HepG2 (cell line): Measurements from ENCODE around the gene ZFHX3. TPM values are rescaled to one million over a fixed set of nuclear protein-coding genes. Genes with fewer than 3 reads are reported as not detected.

Experiments
- HDAC1 ChIP-seq: sonication (generic); formaldehyde crosslinking; IDR thresholded peaks from 2 replicates; pipeline ENCODE4 v1.5.1; 2020; ENCODE audit warnings: mild to moderate bottlenecking, missing genetic modification reagents
- MIER2 ChIP-seq: IDR thresholded peaks from 2 replicates; pipeline ENCODE4 v1.6.1; 2016; ENCODE audit warnings: missing biosample characterization, missing genetic modification reagents
- NCOA1 ChIP-seq: sonication (generic); formaldehyde crosslinking; IDR thresholded peaks from 2 replicates; pipeline ENCODE4 v1.9.0; 2021; ENCODE audit warnings: missing genetic modification reagents
- ZNF326 ChIP-seq: sonication (generic); formaldehyde crosslinking; IDR thresholded peaks from 2 replicates; pipeline ENCODE4 v1.4.0; 2020; ENCODE audit warnings: missing genetic modification reagents, borderline replicate concordance
- ZNF720 ChIP-seq: sonication (generic); formaldehyde crosslinking; IDR thresholded peaks from 2 replicates; pipeline ENCODE4 v1.4.0; 2020; ENCODE audit warnings: missing genetic modification reagents
- polyA plus RNA-seq, 8 experiments: library from polyadenylated mRNA; depleted of rRNA in 3 of 8; stranded (reverse) in 7 of 8; unstranded in 1 of 8; fragments of >200 nt; fragmentation: Illumina TruSeq in 4 of 8; extraction: Trizol in 4 of 8; gene quantifications; 2 replicates each; pipeline versions ENCODE4 v1.2.1 to v1.2.3, GENCODE V29; 2011 to 2016; ENCODE audit warnings: low read depth in 4 of 8, missing spikeins in 1 of 8, mixed read lengths in 1 of 8; ENCODE audit not compliant: insufficient read depth in 1 of 8
- total RNA-seq, 5 experiments: library from RNA; depleted of rRNA; stranded (reverse); fragments of >200 nt; fragmentation: Illumina TruSeq; extraction: Trizol; gene quantifications; 2 replicates each; pipeline ENCODE4 v1.2.3, GENCODE V29; 2016; ENCODE audit warnings: low read depth in 1 of 5
- TF ChIP-seq, protein P1 (sequence below): sonication (generic); formaldehyde crosslinking; IDR thresholded peaks from 2 replicates; pipeline ENCODE4 v1.4.0; 2020; ENCODE audit warnings: missing genetic modification reagents
- TF ChIP-seq, protein P2 (sequence below): sonication (generic); formaldehyde crosslinking; IDR thresholded peaks from 2 replicates; pipeline ENCODE4 v1.5.0; 2020; ENCODE audit warnings: mild to moderate bottlenecking, missing genetic modification reagents
- TF ChIP-seq, protein P3 (sequence below): sonication (generic); formaldehyde crosslinking; IDR thresholded peaks from 2 replicates; pipeline ENCODE4; 2020; ENCODE audit warnings: missing genetic modification reagents, mild to moderate bottlenecking, borderline replicate concordance
- TF ChIP-seq, protein P4 (sequence below): sonication (generic); formaldehyde crosslinking; IDR thresholded peaks from 2 replicates; pipeline ENCODE4 v1.8.1; 2023; ENCODE audit warnings: missing genetic modification reagents, inconsistent platforms, borderline replicate concordance
- TF ChIP-seq, protein P5 (sequence below): sonication (generic); formaldehyde crosslinking; IDR thresholded peaks from 2 replicates; pipeline ENCODE4 v1.4.0; 2020; ENCODE audit warnings: missing genetic modification reagents

The ZFHX3 gene
- total and polyA plus RNA-seq, 2 of the 13 experiments (the other 11 are each of a cell fraction or from before 2014, with no cell fraction given) = 5.0 to 6.0 TPM

DNA sequence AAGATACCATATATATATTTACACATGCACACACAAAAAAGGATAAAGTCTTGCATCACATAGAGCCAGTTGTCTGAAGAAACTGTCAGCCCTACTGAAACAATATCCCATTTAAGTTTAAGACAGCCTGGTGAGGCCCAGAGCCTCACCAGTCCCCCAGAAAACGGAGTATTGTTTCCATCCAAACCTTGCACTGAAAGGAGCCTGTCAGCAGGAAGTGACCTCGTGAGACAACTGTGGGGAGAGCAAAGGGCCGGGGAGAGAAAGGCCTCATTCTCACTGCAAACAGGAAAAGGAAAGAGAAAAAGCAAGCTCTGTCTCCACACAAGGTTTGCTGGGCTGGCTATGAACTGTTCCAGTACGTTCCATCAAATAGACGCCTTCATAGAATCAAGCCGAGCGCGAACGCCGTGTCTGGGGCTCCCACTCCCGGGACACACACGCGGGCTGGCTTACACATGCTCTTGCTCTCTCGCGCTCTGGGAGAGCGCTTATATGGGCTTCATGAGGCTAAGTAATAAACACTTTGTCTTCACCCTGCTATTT lies 44.4 kb upstream of the ZFHX3 start (continued):
- TF ChIP-seq, protein P1, sequence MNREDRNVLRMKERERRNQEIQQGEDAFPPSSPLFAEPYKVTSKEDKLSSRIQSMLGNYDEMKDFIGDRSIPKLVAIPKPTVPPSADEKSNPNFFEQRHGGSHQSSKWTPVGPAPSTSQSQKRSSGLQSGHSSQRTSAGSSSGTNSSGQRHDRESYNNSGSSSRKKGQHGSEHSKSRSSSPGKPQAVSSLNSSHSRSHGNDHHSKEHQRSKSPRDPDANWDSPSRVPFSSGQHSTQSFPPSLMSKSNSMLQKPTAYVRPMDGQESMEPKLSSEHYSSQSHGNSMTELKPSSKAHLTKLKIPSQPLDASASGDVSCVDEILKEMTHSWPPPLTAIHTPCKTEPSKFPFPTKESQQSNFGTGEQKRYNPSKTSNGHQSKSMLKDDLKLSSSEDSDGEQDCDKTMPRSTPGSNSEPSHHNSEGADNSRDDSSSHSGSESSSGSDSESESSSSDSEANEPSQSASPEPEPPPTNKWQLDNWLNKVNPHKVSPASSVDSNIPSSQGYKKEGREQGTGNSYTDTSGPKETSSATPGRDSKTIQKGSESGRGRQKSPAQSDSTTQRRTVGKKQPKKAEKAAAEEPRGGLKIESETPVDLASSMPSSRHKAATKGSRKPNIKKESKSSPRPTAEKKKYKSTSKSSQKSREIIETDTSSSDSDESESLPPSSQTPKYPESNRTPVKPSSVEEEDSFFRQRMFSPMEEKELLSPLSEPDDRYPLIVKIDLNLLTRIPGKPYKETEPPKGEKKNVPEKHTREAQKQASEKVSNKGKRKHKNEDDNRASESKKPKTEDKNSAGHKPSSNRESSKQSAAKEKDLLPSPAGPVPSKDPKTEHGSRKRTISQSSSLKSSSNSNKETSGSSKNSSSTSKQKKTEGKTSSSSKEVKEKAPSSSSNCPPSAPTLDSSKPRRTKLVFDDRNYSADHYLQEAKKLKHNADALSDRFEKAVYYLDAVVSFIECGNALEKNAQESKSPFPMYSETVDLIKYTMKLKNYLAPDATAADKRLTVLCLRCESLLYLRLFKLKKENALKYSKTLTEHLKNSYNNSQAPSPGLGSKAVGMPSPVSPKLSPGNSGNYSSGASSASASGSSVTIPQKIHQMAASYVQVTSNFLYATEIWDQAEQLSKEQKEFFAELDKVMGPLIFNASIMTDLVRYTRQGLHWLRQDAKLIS (CRISPR knock-in tag) = no peak
- TF ChIP-seq, protein P2, sequence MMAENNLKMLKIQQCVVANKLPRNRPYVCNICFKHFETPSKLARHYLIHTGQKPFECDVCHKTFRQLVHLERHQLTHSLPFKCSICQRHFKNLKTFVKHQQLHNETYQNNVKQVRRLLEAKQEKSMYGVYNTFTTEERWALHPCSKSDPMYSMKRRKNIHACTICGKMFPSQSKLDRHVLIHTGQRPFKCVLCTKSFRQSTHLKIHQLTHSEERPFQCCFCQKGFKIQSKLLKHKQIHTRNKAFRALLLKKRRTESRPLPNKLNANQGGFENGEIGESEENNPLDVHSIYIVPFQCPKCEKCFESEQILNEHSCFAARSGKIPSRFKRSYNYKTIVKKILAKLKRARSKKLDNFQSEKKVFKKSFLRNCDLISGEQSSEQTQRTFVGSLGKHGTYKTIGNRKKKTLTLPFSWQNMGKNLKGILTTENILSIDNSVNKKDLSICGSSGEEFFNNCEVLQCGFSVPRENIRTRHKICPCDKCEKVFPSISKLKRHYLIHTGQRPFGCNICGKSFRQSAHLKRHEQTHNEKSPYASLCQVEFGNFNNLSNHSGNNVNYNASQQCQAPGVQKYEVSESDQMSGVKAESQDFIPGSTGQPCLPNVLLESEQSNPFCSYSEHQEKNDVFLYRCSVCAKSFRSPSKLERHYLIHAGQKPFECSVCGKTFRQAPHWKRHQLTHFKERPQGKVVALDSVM (CRISPR knock-in tag) = no peak
- no peak for TF ChIP-seq HDAC1
- no peak for TF ChIP-seq NCOA1 (CRISPR knock-in tag)
- TF ChIP-seq ZNF326 = no peak
- TF ChIP-seq, protein P3, sequence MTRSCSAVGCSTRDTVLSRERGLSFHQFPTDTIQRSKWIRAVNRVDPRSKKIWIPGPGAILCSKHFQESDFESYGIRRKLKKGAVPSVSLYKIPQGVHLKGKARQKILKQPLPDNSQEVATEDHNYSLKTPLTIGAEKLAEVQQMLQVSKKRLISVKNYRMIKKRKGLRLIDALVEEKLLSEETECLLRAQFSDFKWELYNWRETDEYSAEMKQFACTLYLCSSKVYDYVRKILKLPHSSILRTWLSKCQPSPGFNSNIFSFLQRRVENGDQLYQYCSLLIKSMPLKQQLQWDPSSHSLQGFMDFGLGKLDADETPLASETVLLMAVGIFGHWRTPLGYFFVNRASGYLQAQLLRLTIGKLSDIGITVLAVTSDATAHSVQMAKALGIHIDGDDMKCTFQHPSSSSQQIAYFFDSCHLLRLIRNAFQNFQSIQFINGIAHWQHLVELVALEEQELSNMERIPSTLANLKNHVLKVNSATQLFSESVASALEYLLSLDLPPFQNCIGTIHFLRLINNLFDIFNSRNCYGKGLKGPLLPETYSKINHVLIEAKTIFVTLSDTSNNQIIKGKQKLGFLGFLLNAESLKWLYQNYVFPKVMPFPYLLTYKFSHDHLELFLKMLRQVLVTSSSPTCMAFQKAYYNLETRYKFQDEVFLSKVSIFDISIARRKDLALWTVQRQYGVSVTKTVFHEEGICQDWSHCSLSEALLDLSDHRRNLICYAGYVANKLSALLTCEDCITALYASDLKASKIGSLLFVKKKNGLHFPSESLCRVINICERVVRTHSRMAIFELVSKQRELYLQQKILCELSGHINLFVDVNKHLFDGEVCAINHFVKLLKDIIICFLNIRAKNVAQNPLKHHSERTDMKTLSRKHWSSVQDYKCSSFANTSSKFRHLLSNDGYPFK (CRISPR knock-in tag) = no peak
- no peak for TF ChIP-seq ZNF720 (CRISPR knock-in tag)
- no peak for TF ChIP-seq MIER2
- TF ChIP-seq, protein P4, sequence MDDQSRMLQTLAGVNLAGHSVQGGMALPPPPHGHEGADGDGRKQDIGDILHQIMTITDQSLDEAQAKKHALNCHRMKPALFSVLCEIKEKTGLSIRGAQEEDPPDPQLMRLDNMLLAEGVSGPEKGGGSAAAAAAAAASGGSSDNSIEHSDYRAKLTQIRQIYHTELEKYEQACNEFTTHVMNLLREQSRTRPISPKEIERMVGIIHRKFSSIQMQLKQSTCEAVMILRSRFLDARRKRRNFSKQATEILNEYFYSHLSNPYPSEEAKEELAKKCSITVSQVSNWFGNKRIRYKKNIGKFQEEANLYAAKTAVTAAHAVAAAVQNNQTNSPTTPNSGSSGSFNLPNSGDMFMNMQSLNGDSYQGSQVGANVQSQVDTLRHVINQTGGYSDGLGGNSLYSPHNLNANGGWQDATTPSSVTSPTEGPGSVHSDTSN = no peak
- TF ChIP-seq, protein P5, sequence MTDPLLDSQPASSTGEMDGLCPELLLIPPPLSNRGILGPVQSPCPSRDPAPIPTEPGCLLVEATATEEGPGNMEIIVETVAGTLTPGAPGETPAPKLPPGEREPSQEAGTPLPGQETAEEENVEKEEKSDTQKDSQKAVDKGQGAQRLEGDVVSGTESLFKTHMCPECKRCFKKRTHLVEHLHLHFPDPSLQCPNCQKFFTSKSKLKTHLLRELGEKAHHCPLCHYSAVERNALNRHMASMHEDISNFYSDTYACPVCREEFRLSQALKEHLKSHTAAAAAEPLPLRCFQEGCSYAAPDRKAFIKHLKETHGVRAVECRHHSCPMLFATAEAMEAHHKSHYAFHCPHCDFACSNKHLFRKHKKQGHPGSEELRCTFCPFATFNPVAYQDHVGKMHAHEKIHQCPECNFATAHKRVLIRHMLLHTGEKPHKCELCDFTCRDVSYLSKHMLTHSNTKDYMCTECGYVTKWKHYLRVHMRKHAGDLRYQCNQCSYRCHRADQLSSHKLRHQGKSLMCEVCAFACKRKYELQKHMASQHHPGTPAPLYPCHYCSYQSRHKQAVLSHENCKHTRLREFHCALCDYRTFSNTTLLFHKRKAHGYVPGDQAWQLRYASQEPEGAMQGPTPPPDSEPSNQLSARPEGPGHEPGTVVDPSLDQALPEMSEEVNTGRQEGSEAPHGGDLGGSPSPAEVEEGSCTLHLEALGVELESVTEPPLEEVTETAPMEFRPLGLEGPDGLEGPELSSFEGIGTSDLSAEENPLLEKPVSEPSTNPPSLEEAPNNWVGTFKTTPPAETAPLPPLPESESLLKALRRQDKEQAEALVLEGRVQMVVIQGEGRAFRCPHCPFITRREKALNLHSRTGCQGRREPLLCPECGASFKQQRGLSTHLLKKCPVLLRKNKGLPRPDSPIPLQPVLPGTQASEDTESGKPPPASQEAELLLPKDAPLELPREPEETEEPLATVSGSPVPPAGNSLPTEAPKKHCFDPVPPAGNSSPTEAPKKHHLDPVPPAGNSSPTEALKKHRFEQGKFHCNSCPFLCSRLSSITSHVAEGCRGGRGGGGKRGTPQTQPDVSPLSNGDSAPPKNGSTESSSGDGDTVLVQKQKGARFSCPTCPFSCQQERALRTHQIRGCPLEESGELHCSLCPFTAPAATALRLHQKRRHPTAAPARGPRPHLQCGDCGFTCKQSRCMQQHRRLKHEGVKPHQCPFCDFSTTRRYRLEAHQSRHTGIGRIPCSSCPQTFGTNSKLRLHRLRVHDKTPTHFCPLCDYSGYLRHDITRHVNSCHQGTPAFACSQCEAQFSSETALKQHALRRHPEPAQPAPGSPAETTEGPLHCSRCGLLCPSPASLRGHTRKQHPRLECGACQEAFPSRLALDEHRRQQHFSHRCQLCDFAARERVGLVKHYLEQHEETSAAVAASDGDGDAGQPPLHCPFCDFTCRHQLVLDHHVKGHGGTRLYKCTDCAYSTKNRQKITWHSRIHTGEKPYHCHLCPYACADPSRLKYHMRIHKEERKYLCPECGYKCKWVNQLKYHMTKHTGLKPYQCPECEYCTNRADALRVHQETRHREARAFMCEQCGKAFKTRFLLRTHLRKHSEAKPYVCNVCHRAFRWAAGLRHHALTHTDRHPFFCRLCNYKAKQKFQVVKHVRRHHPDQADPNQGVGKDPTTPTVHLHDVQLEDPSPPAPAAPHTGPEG (CRISPR knock-in tag) = no peak
